Adrenal gland (tissue), 12 donors: Measurements from ENCODE around the gene TMEM120B. TPM values are rescaled to one million over a fixed set of nuclear protein-coding genes. Genes with fewer than 3 reads are reported as not detected.
A peak's percentile ranks its signal among the peaks of the same experiment; 100 is the strongest.

Experiments
- DNase-seq, 7 donors: peaks; one replicate each; pipeline ENCODE4 v3.0.0-alpha.2; 2019 to 2020
- H3K27ac ChIP-seq, 5 donors: fragments of 200-600 bp; sonication (generic) in 4 of 5; 1 replicate in 3 of 5; 2 replicates in 2 of 5; pipeline versions ENCODE4 v1.5.1 to v1.8.0; 2016 to 2020; ENCODE audit warnings: mild to moderate bottlenecking in 1 of 5
- H3K27me3 ChIP-seq: fragments of 200-600 bp; 2 replicates; pipeline ENCODE4 v1.8.0; 2021
- H3K36me3 ChIP-seq, 2 donors: fragments of 200-600 bp; replicated peaks in 1 of 2; 1 replicate in 1 of 2; 2 replicates in 1 of 2; pipeline versions ENCODE4 v1.5.1 to v1.8.0; 2018 to 2022
- H3K4me1 ChIP-seq, 2 donors: fragments of 200-600 bp; replicated peaks in 1 of 2; 1 replicate in 1 of 2; 2 replicates in 1 of 2; pipeline versions ENCODE4 v1.5.1 to v1.8.0; 2018 to 2021
- H3K4me3 ChIP-seq, 4 donors: fragments of 200-600 bp; sonication (generic) in 3 of 4; one replicate each; pipeline ENCODE4 v1.5.1; 2016 to 2018
- H3K9me3 ChIP-seq, 3 donors: fragments of 200-600 bp; sonication (generic) in 1 of 3; replicated peaks in 1 of 3; 1 replicate in 2 of 3; 2 replicates in 1 of 3; pipeline versions ENCODE4 v1.5.1 to v1.8.0; 2016 to 2021
- POLR2A ChIP-seq, 2 donors: fragments of 450-650 bp; IDR thresholded peaks; one replicate each; pipeline ENCODE4 v1.6.1; 2017; ENCODE audit warnings: antibody characterized with exemption in 2 of 2, mild to moderate bottlenecking in 2 of 2, moderate library complexity in 1 of 2
- WGBS, 4 donors: extraction: QIAGEN DNeasy Blood & Tissue Kit in 2 of 4; methylation state at CpG; one replicate each; pipeline versions ENCODE4 v1.1.5 to v1.1.7; 2013 to 2017; 5-methylcytosine and 5-hydroxymethylcytosine counted together
- intact Hi-C, 2 donors: fragments of 100-400 bp; cut with DNase I; formaldehyde crosslinking; loops; one replicate each; pipeline versions ENCODE4 v1.14.1 to v1.15.0; 2022 to 2023
- polyA plus RNA-seq, 3 donors: library from polyadenylated mRNA; stranded (reverse); fragments of 200-250 nt in 2 of 3; fragments of 350-450 nt in 1 of 3; fragmentation: Illumina TruSeq in 1 of 3; extraction: RNeasy Lipid Tissue Mini Kit (QIAGEN cat#74804) in 1 of 3; gene quantifications; one replicate each; pipeline ENCODE4 v1.2.3, GENCODE V29; 2013 to 2014
- total RNA-seq, 9 donors: library from RNA; depleted of rRNA in 4 of 9; stranded (reverse); fragments of >200 nt in 4 of 9; fragments of 120-200 nt in 1 of 9; fragmentation: NEBNext Ultra II Directional in 1 of 9; extraction: Animal tissue kit (Norgen Biotek cat#: 25700) in 1 of 9; gene quantifications; one replicate each; pipeline versions ENCODE4 v1.1.0 to v1.2.4, GENCODE V29; 2013 to 2023
- TF ChIP-seq, protein P1 (sequence below), 6 experiments: fragments of 450-650 bp in 4 of 6; fragments of 200-600 bp in 2 of 6; sonication (generic) in 1 of 6; IDR thresholded peaks; 1 replicate in 5 of 6; 2 replicates in 1 of 6; pipeline versions ENCODE4 v1.5.1 to v1.8.0; 2016 to 2021; ENCODE audit warnings: antibody characterized with exemption in 6 of 6, mild to moderate bottlenecking in 2 of 6, moderate library complexity in 1 of 6
- donor health status: healthy with polysubstance abuse.
- donor health status: Bipolar disorder and iron deficiency.
- donor health status: DM: yes; HTN: yes; CAD: no.
- donor health status: DM: no; HTN: no; CAD: no.
- donor health status: DM: no; HTN: no; CAD: no.
- donor health status: DM: yes; HTN: yes; CAD: no.

The TMEM120B gene
- total and polyA plus RNA-seq, 12 donors: 4.6 to 19.7 (median 8.7) TPM

DNA sequence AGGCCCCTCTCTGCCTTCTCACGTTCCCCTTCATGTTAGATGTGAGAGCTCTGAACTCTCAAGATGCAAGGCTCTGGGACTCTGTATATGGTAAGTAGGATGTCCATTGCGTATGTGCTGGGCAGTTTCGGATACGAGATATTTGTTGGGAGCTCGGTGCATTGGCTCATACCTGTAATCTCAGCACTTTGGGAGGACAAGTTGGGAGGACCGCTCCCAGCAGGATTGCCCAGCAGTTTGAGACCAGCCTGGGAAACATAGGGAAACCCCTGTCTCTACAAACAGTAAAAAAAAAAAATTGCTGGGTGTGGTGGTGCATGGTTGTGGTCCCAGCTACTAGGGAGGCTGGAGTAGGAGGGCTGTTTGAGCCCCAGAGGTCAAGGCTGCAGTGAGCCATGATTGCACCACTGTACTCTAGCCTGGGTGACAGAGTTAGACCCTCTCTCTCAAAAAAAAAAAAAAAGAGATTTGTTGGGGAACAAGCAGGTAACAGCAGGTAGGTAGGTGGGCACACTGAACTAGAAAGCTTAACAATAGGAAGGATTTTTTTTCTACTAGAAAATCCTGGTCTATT lies 3.4 kb downstream of the TMEM120B start:
- H3K4me1 ChIP-seq: peaks cover 11 to 33% of the 10 kb centered on the region in 2 donors
- H3K27ac ChIP-seq: peak overlapping the region in 1 of 5 donors; percentile 48
- TF ChIP-seq, protein P1, sequence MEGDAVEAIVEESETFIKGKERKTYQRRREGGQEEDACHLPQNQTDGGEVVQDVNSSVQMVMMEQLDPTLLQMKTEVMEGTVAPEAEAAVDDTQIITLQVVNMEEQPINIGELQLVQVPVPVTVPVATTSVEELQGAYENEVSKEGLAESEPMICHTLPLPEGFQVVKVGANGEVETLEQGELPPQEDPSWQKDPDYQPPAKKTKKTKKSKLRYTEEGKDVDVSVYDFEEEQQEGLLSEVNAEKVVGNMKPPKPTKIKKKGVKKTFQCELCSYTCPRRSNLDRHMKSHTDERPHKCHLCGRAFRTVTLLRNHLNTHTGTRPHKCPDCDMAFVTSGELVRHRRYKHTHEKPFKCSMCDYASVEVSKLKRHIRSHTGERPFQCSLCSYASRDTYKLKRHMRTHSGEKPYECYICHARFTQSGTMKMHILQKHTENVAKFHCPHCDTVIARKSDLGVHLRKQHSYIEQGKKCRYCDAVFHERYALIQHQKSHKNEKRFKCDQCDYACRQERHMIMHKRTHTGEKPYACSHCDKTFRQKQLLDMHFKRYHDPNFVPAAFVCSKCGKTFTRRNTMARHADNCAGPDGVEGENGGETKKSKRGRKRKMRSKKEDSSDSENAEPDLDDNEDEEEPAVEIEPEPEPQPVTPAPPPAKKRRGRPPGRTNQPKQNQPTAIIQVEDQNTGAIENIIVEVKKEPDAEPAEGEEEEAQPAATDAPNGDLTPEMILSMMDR (IDR thresholded peaks at IDR 0.05): no peak
- TF ChIP-seq POLR2A (IDR thresholded peaks at IDR 0.05): no peak
- no peaks in the 10 kb centered on the region for H3K9me3 ChIP-seq
- no peak for DNase-seq
- 80 to 83% (median 81%) methylated on average over 5 to 6 of the region's 6 CpGs for WGBS, 4 donors
- intact Hi-C loops: no loop called here
- H3K4me3 ChIP-seq: no peak overlapping the region
- H3K27me3 ChIP-seq: no peaks in the 10 kb centered on the region
- H3K36me3 ChIP-seq: no peaks in the 10 kb centered on the region

DNA sequence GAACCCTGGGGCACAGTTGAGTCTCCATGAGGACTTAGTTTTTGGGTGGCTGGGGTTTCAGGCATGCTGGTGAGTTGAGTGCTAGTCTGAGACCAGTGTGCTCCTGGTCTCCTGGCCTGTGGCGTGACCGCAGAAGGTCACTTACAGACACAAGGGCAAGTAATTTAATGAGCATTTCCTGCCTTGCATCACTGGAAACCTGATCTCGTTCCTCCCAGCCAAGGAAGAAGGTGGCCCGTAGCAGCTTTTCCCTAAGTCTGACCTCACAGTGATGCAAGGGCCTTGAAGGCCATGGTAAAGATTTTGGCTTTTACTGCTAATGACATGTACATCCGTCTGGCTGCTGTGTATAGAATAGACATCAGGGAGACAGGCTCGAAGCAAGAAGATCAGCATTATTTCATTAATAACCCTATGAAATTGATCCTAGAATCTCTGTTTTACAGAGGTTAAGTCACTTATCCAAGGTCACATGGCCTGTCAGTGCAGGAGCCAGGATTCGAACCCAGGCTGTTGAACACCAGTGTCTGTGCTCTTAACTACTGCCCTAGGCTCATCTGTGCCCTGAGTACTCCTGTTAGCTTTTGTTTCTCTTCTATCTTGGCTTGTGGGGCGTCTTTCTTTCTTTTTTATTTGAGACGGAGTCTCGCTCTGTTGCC lies 4.6 kb downstream of the TMEM120B start:
- WGBS, 4 donors: 50 to 54% (median 53%) methylated on average over 10 of the region's 10 CpGs
- H3K4me1 ChIP-seq: peaks cover 11 to 23% of the 10 kb centered on the region in 2 donors
- intact Hi-C loops: no loop called here
- H3K27me3 ChIP-seq: no peaks in the 10 kb centered on the region
- no peaks in the 10 kb centered on the region for H3K9me3 ChIP-seq
- TF ChIP-seq POLR2A (IDR thresholded peaks at IDR 0.05): peak in 1 of 2 donors; percentile 74
- TF ChIP-seq, protein P1 (IDR thresholded peaks at IDR 0.05): no peak
- DNase-seq: peak; percentile 61 to 85 (median 81)
- no peak overlapping the region for H3K4me3 ChIP-seq
- H3K36me3 ChIP-seq: no peaks in the 10 kb centered on the region
- peak overlapping the region in 4 of 5 donors; percentile 22 to 76 (median 58) for H3K27ac ChIP-seq

DNA sequence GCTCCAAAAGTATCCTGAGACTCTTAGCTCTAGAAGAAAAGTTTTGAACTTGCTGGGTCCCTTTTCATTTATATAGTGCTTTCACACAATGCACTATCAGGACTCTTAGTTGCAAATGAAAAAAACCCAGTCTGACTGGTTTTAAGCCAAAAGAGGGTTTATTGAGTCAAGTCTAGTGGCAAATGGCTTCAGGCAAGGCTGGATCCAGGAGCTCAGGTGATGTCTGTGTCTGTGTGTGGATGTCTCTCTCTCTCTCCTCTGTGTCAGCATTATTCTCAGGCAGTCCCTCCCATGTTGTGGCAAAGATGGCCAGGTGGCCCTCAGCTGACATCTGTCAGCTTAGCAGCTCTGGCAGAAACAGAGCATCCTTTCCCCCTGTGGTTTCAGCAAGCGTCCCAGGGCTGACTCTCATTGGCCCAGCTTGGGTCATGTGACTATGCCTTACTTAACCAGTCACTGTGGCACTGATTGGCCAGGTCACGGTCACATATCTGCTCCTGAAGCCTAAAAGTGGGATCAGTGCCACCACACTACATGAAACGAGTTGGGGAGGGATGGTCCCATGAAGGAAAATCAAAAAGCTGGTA lies 6.2 kb downstream of the TMEM120B start:
- 79 to 90% (median 82%) methylated on average over 3 of the region's 3 CpGs for WGBS, 4 donors
- Histone ChIP-seq H3K4me1 (peaks cover 5 to 15% of the 10 kb centered on the region in 2 donors), H3K9me3 (no peaks in the 10 kb centered on the region), H3K27me3 (no peaks in the 10 kb centered on the region), H3K4me3 (no peak overlapping the region), H3K36me3 (no peaks in the 10 kb centered on the region), H3K27ac (no peak overlapping the region)
- intact Hi-C loops: no loop called here
- no peak for DNase-seq
- TF ChIP-seq, protein P1 (IDR thresholded peaks at IDR 0.05): no peak
- TF ChIP-seq POLR2A (IDR thresholded peaks at IDR 0.05): no peak

DNA sequence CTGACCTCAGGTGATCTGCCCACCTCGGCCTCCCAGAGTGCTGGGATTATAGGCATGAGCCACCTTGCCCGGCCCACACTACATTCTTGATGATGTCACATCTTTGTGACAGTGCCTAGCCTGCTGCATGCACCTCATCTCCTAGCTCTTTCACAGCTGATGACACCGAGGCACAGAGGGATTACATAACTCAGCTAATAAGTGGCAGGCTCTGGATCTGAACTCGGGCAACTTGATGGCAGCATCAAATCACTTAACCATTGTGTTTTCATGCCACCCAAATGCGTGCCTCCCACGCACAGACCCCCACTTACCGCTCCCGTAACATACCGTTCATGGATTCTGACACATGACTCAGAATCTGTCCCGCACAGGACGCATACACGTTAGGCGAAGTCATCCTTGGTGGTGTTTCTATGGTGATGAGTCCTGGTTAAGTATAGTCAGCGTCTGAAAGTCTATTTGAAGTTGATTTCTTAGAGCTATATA lies 7.4 kb downstream of the TMEM120B start:
- H3K36me3 ChIP-seq: no peaks in the 10 kb centered on the region

More for the DNA sequence above, 7.4 kb downstream of the TMEM120B start:
- intact Hi-C loops: no loop called here
- no peak overlapping the region for H3K27ac ChIP-seq
- peaks cover 0 to 9% of the 10 kb centered on the region in 2 donors for H3K4me1 ChIP-seq
- no peak for TF ChIP-seq POLR2A (IDR thresholded peaks at IDR 0.05)
- TF ChIP-seq, protein P1 (IDR thresholded peaks at IDR 0.05): no peak
- no peak overlapping the region for H3K4me3 ChIP-seq
- DNase-seq: no peak
- H3K27me3 ChIP-seq: no peaks in the 10 kb centered on the region
- no peaks in the 10 kb centered on the region for H3K9me3 ChIP-seq
- WGBS, 4 donors: 76 to 98% (median 82%) methylated on average over 12 to 14 of the region's 14 CpGs
